T-helper 17 cell (primary cell): Measurements from ENCODE around the gene GRIK4. TPM values are rescaled to one million over a fixed set of nuclear protein-coding genes. Genes with fewer than 3 reads are reported as not detected.

Experiments used
- ATAC-seq: fragments of 150-1000 bp; cut with Tn5 transposase; 2 replicates; pipeline ENCODE4 v1.10.0; 2021; ENCODE audit warnings: mild to moderate bottlenecking, moderate library complexity
- DNase-seq, 3 donors: peaks; one replicate each; pipeline versions ENCODE4 v3.0.0 to v3.0.0-alpha.2; 2020 to 2021
- H3K9me3 ChIP-seq: one replicate; pipeline ENCODE4 v1.7.0; 2013; ENCODE audit warnings: low read length, mild to moderate bottlenecking; ENCODE audit not compliant: control insufficient read depth, poor library complexity, severe bottlenecking
- H3K27ac Mint-ChIP-seq: one replicate; pipeline ENCODE4 v1.8.0; 2022; ENCODE audit warnings: mild to moderate bottlenecking, moderate library complexity, mixed read lengths
- H3K27me3 Mint-ChIP-seq: one replicate; pipeline ENCODE4 v1.8.0; 2022; ENCODE audit warnings: mixed read lengths
- H3K36me3 Mint-ChIP-seq: one replicate; pipeline ENCODE4 v1.8.0; 2022; ENCODE audit warnings: low read depth, mixed read lengths
- H3K4me1 Mint-ChIP-seq: one replicate; pipeline ENCODE4 v1.8.0; 2022; ENCODE audit warnings: mild to moderate bottlenecking, mixed read lengths
- H3K4me3 Mint-ChIP-seq: one replicate; pipeline ENCODE4 v1.8.0; 2022; ENCODE audit warnings: mild to moderate bottlenecking, moderate library complexity, mixed read lengths
- total RNA-seq, 4 donors: library from RNA in 2 of 4; stranded (reverse) in 2 of 4; gene quantifications; one replicate each; pipeline ENCODE4 v1.2.3 and lab custom pipeline; 2022 to 2026

GRIK4 gene
- total RNA-seq, 2 donors from 2014 or later: 0.05 to 0.10 TPM

- Mint-ChIP-seq H3K36me3 (no peaks in the 10 kb centered on the region), H3K27ac (no peak overlapping the region), H3K27me3 (peaks cover 63% of the 10 kb centered on the region), H3K4me1 (no peaks in the 10 kb centered on the region), H3K4me3 (no peak overlapping the region)
- DNase-seq: no peak
- ATAC-seq: no peak
- no peaks in the 10 kb centered on the region for H3K9me3 ChIP-seq
Measured at GRCh38 chr11:120525261-120526171, 14.0 kb downstream of the GRIK4 start.

GRCh38 chr11:120526241-120526640 lies 14.7 kb downstream of the GRIK4 start:
- H3K9me3 ChIP-seq: no peaks in the 10 kb centered on the region
- Mint-ChIP-seq H3K27ac (no peak overlapping the region), H3K4me3 (no peak overlapping the region), H3K4me1 (no peaks in the 10 kb centered on the region), H3K36me3 (no peaks in the 10 kb centered on the region), H3K27me3 (peaks cover 60% of the 10 kb centered on the region)
- ATAC-seq: no peak
- no peak for DNase-seq

- no peaks in the 10 kb centered on the region for H3K4me1 Mint-ChIP-seq
- no peak overlapping the region for H3K4me3 Mint-ChIP-seq
- H3K27ac Mint-ChIP-seq: no peak overlapping the region
- DNase-seq (no peak), ATAC-seq (no peak)
- H3K9me3 ChIP-seq: no peaks in the 10 kb centered on the region
- H3K27me3 Mint-ChIP-seq: peaks cover 51% of the 10 kb centered on the region
- no peaks in the 10 kb centered on the region for H3K36me3 Mint-ChIP-seq
Measured at GRCh38 chr11:120527111-120527761, 15.7 kb downstream of the GRIK4 start.

- peaks cover 58% of the 10 kb centered on the region for H3K27me3 Mint-ChIP-seq
- no peaks in the 10 kb centered on the region for H3K36me3 Mint-ChIP-seq
- H3K4me1 Mint-ChIP-seq: no peaks in the 10 kb centered on the region
- no peak overlapping the region for H3K27ac Mint-ChIP-seq
- ATAC-seq: no peak
- H3K4me3 Mint-ChIP-seq: no peak overlapping the region
- DNase-seq: no peak
- H3K9me3 ChIP-seq: no peaks in the 10 kb centered on the region
Measured at GRCh38 chr11:120528749-120529148, 17.2 kb downstream of the GRIK4 start.

- H3K9me3 ChIP-seq: no peaks in the 10 kb centered on the region
- no peak for ATAC-seq
- Mint-ChIP-seq H3K36me3 (no peaks in the 10 kb centered on the region), H3K27ac (no peak overlapping the region), H3K27me3 (peaks cover 58% of the 10 kb centered on the region), H3K4me1 (no peaks in the 10 kb centered on the region), H3K4me3 (no peak overlapping the region)
- no peak for DNase-seq
Measured at GRCh38 chr11:120529214-120529613, 17.7 kb downstream of the GRIK4 start.

- no peak overlapping the region for H3K27ac Mint-ChIP-seq
- DNase-seq (no peak), ATAC-seq (no peak)
- no peaks in the 10 kb centered on the region for H3K9me3 ChIP-seq
- no peak overlapping the region for H3K4me3 Mint-ChIP-seq
- H3K4me1 Mint-ChIP-seq: no peaks in the 10 kb centered on the region
- peaks cover 58% of the 10 kb centered on the region for H3K27me3 Mint-ChIP-seq
- H3K36me3 Mint-ChIP-seq: no peaks in the 10 kb centered on the region
Measured at GRCh38 chr11:120529911-120530310, 18.4 kb downstream of the GRIK4 start.

- Mint-ChIP-seq H3K27ac (no peak overlapping the region), H3K36me3 (no peaks in the 10 kb centered on the region), H3K4me3 (no peak overlapping the region), H3K4me1 (no peaks in the 10 kb centered on the region), H3K27me3 (peaks cover 70% of the 10 kb centered on the region)
- ATAC-seq: no peak
- no peak for DNase-seq
- no peaks in the 10 kb centered on the region for H3K9me3 ChIP-seq
Measured at GRCh38 chr11:120532082-120532831, 20.7 kb downstream of the GRIK4 start.

GRCh38 chr11:120532832-120533196 lies 21.3 kb downstream of the GRIK4 start:
- DNase-seq (no peak), ATAC-seq (no peak)
- no peak overlapping the region for H3K27ac Mint-ChIP-seq
- H3K4me3 Mint-ChIP-seq: no peak overlapping the region
- peaks cover 76% of the 10 kb centered on the region for H3K27me3 Mint-ChIP-seq
- H3K4me1 Mint-ChIP-seq: no peaks in the 10 kb centered on the region
- H3K36me3 Mint-ChIP-seq: no peaks in the 10 kb centered on the region
- no peaks in the 10 kb centered on the region for H3K9me3 ChIP-seq

- Mint-ChIP-seq H3K27me3 (peaks cover 71% of the 10 kb centered on the region), H3K4me1 (no peaks in the 10 kb centered on the region), H3K36me3 (no peaks in the 10 kb centered on the region), H3K4me3 (no peak overlapping the region), H3K27ac (no peak overlapping the region)
- no peaks in the 10 kb centered on the region for H3K9me3 ChIP-seq
- ATAC-seq: no peak
- DNase-seq: no peak
Measured at GRCh38 chr11:120536091-120536796, 24.7 kb downstream of the GRIK4 start.

- H3K4me1 Mint-ChIP-seq: no peaks in the 10 kb centered on the region
- H3K27ac Mint-ChIP-seq: no peak overlapping the region
- no peak for DNase-seq
- H3K27me3 Mint-ChIP-seq: peaks cover 71% of the 10 kb centered on the region
- H3K9me3 ChIP-seq: no peaks in the 10 kb centered on the region
- no peaks in the 10 kb centered on the region for H3K36me3 Mint-ChIP-seq
- no peak overlapping the region for H3K4me3 Mint-ChIP-seq
- ATAC-seq: no peak
Measured at GRCh38 chr11:120536797-120537169, 25.2 kb downstream of the GRIK4 start.

- Mint-ChIP-seq H3K27me3 (peaks cover 62% of the 10 kb centered on the region), H3K36me3 (no peaks in the 10 kb centered on the region), H3K4me3 (no peak overlapping the region), H3K27ac (no peak overlapping the region), H3K4me1 (no peaks in the 10 kb centered on the region)
- DNase-seq: no peak
- H3K9me3 ChIP-seq: no peaks in the 10 kb centered on the region
- no peak for ATAC-seq
Measured at GRCh38 chr11:120537996-120538395, 26.4 kb downstream of the GRIK4 start.

GRCh38 chr11:120538707-120539106 lies 27.2 kb downstream of the GRIK4 start:
- no peaks in the 10 kb centered on the region for H3K36me3 Mint-ChIP-seq
- H3K4me3 Mint-ChIP-seq: no peak overlapping the region
- H3K4me1 Mint-ChIP-seq: no peaks in the 10 kb centered on the region
- no peak overlapping the region for H3K27ac Mint-ChIP-seq
- no peaks in the 10 kb centered on the region for H3K9me3 ChIP-seq
- H3K27me3 Mint-ChIP-seq: peaks cover 55% of the 10 kb centered on the region
- ATAC-seq (no peak), DNase-seq (no peak)
